ENCODE measurements around the gene VSTM1.

The VSTM1 gene

DNA sequence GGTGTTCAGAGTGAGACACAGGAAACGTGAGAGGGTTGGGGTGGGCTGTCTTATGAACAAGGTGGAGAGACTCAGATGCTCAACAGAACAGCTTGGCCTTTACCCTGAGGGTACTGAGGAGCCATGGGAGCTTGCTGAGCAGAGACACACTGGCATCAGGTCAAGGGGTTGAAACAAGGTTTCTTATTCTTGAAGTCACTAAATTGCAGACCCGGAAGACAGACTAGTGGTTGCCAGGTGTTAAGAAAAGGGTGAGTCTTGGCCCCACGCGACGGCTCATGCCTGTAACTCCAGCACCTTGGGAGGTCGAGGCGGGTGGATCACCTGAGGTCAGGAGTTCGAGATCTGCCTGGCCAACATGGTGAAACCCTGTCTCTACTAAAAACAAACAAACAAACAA is 49.8 kb downstream of the VSTM1 start:
- TF ChIP-seq Cebpa-rat (IDR thresholded peaks at IDR 0.05): no peak
- Histone ChIP-seq H3K36me3 (no peaks in the 10 kb centered on the region), H3K4me2 (no peak overlapping the region), H3K4me3 (no peak overlapping the region), H3K27me3 (no peaks in the 10 kb centered on the region), H4K20me1 (no peaks in the 10 kb centered on the region), H3K9ac (no peak overlapping the region), H3K4me1 (peaks cover 14% of the 10 kb centered on the region), H3K9me3 (peaks cover 11% of the 10 kb centered on the region), H3K27ac (no peak overlapping the region)

DNA sequence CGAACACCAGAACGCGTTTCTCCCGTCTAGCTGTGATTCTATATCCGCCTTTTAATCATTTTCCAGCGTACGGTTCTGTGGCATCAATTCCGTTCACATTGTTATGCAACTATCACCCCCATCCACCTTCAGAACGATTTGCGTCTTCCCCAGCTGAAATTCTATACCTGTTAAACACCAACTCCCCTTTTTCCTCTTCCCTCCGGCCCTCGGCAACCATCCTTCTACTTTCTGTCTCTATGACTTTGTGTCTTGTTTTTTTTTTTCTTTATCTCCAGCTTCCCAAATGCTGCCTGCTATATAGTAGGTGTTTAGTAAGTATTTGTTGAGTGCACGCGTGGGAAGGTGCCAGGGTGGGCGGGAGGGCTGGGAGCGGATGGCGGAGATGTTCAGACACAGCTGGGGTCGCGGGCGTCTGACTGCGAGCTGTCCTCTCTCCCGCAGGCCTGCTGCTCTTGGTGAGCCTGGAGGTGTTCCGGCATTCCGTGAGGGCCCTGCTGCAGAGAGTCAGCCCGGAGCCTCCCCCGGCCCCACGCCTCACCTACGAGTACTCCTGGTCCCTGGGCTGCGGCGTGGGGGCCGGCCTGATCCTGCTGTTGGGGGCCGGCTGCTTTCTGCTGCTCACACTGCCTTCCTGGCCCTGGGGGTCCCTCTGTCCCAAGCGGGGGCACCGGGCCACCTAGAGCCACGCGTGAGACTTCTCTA is 52.0 kb downstream of the VSTM1 start:
- no peak for TF ChIP-seq Cebpa-rat (IDR thresholded peaks at IDR 0.05)
- Histone ChIP-seq H3K27me3 (no peaks in the 10 kb centered on the region), H4K20me1 (no peaks in the 10 kb centered on the region), H3K36me3 (no peaks in the 10 kb centered on the region), H3K4me2 (no peak overlapping the region), H3K9ac (no peak overlapping the region), H3K9me3 (peaks cover 7% of the 10 kb centered on the region; the same call in 1 of the 2 replicates), H3K4me3 (no peak overlapping the region), H3K27ac (no peak overlapping the region), H3K4me1 (peaks cover 14% of the 10 kb centered on the region)

GRCh38 chr19:54010474-54010873 is 53.2 kb downstream of the VSTM1 start:
- Histone ChIP-seq H3K9ac (no peak overlapping the region), H3K27me3 (no peaks in the 10 kb centered on the region), H3K36me3 (no peaks in the 10 kb centered on the region), H3K4me2 (no peak overlapping the region), H3K4me1 (peaks cover 13% of the 10 kb centered on the region), H4K20me1 (no peaks in the 10 kb centered on the region), H3K4me3 (no peak overlapping the region), H3K9me3 (no peaks in the 10 kb centered on the region), H3K27ac (no peak overlapping the region)
- no peak for TF ChIP-seq Cebpa-rat (IDR thresholded peaks at IDR 0.05)

- no peak overlapping the region for H3K9ac ChIP-seq
- no peaks in the 10 kb centered on the region for H4K20me1 ChIP-seq
- no peak overlapping the region for H3K4me3 ChIP-seq
- no peaks in the 10 kb centered on the region for H3K27me3 ChIP-seq
- H3K9me3 ChIP-seq: no peaks in the 10 kb centered on the region
- H3K27ac ChIP-seq: no peak overlapping the region
- no peak overlapping the region for H3K4me2 ChIP-seq
- H3K4me1 ChIP-seq: peaks cover 2% of the 10 kb centered on the region
- H3K36me3 ChIP-seq: no peaks in the 10 kb centered on the region
- no peak for TF ChIP-seq Cebpa-rat (IDR thresholded peaks at IDR 0.05)
Measured at GRCh38 chr19:54009440-54009839, 54.3 kb downstream of the VSTM1 start.

GRCh38 chr19:54002495-54003315 is 61.0 kb downstream of the VSTM1 start:
- no peak overlapping the region for H3K4me3 ChIP-seq
- no peak for TF ChIP-seq Cebpa-rat (IDR thresholded peaks at IDR 0.05)
- H3K27me3 ChIP-seq: no peaks in the 10 kb centered on the region
- no peaks in the 10 kb centered on the region for H3K4me1 ChIP-seq
- no peaks in the 10 kb centered on the region for H4K20me1 ChIP-seq
- no peak overlapping the region for H3K9ac ChIP-seq
- no peak overlapping the region for H3K27ac ChIP-seq
- H3K36me3 ChIP-seq: 0 out of 2 replicates have a peak, but pooled peaks cover 4% of the 10 kb centered on the region
- no peaks in the 10 kb centered on the region for H3K9me3 ChIP-seq
- no peak overlapping the region for H3K4me2 ChIP-seq

DNA sequence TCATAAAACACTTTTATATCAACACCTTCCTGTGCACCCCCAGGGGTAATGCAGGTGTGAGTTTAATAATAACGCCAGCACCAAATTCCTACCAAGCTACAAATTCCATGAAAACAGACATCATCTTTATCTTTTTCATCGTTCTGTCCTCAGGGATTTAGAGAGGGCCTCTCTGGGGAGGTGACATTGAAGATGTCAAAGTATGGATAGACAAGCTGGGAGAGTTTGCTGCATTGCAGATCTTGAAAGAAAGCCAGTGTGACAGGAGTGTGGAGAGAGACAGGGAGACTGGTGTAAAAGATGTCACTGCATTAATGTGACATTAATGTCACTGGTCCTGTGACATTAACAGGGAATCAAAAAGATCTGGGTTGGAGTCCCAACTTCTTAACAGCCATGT is 62.2 kb downstream of the VSTM1 start:
- H3K27ac ChIP-seq: no peak overlapping the region

DNA sequence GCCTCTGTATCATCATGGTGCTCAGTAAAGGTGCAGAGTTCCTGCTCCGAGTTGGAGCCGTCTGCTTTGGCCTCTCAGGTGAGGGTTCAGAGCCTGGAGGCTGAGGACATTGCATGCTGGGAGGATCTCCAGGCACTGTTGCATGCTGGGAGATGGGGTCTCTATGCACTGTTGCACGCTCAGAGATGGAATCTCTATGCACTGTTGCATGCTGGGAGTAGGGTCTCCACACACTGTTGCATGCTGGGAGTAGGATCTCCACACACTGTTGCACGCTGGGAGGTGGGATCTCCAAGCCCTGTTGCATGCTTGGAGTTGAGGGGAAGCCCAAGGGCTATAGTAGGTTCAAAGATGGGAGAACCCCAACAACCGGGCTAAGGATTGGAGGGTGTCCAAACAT is 64.0 kb downstream of the VSTM1 start:
- Histone ChIP-seq H3K27me3 (no peaks in the 10 kb centered on the region), H3K9me3 (no peaks in the 10 kb centered on the region), H3K9ac (no peak overlapping the region), H3K4me1 (peaks cover 10% of the 10 kb centered on the region; the same call in 1 of the 2 replicates), H3K4me3 (no peak overlapping the region), H4K20me1 (no peaks in the 10 kb centered on the region), H3K36me3 (0 out of 2 replicates have a peak, but pooled peaks cover 4% of the 10 kb centered on the region), H3K27ac (no peak overlapping the region), H3K4me2 (no peak overlapping the region)
- no peak for TF ChIP-seq Cebpa-rat (IDR thresholded peaks at IDR 0.05)

More for the DNA sequence above, 62.2 kb downstream of the VSTM1 start:
- H3K9me3 ChIP-seq: no peaks in the 10 kb centered on the region
- no peaks in the 10 kb centered on the region for H3K27me3 ChIP-seq
- H3K36me3 ChIP-seq: 0 out of 2 replicates have a peak, but pooled peaks cover 4% of the 10 kb centered on the region
- no peak for TF ChIP-seq Cebpa-rat (IDR thresholded peaks at IDR 0.05)
- no peaks in the 10 kb centered on the region for H3K4me1 ChIP-seq
- H3K9ac ChIP-seq: no peak overlapping the region
- H3K4me3 ChIP-seq: no peak overlapping the region
- no peaks in the 10 kb centered on the region for H4K20me1 ChIP-seq
- H3K4me2 ChIP-seq: no peak overlapping the region

DNA sequence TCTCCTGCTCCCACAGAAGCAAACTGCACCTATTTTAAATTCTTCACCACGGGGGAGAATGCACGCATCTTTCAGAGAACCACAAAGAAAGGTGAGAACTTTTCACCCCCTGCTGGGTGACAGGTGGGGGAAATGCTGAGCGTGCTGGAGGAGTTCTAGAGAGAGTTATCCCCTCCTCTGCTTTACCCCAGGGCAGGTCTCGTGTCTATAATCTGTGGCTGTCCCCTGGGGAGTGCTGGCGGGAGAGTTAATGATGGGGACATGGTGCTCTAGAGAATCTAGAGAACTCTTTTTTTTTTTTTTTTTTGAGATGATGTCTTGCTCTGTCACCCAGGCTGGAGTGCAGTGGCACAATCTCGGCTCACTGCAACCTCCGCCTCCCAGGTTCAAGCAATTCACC is 65.5 kb downstream of the VSTM1 start:
- no peaks in the 10 kb centered on the region for H3K27me3 ChIP-seq
- peaks cover 21% of the 10 kb centered on the region for H3K4me1 ChIP-seq
- no peak overlapping the region for H3K9ac ChIP-seq
- H3K27ac ChIP-seq: no peak overlapping the region
- TF ChIP-seq Cebpa-rat (IDR thresholded peaks at IDR 0.05): no peak
- no peak overlapping the region for H3K4me2 ChIP-seq
- no peak overlapping the region for H3K4me3 ChIP-seq
- 0 out of 2 replicates have a peak, but pooled peaks cover 4% of the 10 kb centered on the region for H3K36me3 ChIP-seq
- no peaks in the 10 kb centered on the region for H3K9me3 ChIP-seq
- H4K20me1 ChIP-seq: no peaks in the 10 kb centered on the region

DNA sequence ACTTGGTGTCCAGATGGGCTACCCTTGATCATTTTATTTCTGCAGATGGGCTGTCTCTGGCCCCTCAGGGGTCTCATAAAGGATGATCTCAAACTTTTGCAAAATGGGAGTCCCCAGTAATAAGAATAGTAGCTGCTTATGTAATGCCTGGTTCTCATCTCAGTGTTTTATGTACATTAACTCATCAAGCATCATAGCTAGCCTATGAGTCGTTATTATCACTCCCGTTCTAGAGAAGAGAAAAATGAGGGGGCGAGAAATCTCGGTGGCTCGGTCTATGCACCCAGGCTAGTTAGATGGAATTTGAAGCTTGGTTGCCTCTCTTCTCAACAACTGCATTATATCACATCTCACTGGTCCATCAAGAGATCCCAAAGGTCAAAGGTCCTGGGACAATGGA is 68.9 kb downstream of the VSTM1 start:
- Histone ChIP-seq H3K36me3 (0 out of 2 replicates have a peak, but pooled peaks cover 2% of the 10 kb centered on the region), H3K9ac (no peak overlapping the region), H3K9me3 (no peaks in the 10 kb centered on the region), H4K20me1 (no peaks in the 10 kb centered on the region), H3K27ac (no peak overlapping the region), H3K27me3 (no peaks in the 10 kb centered on the region), H3K4me1 (peaks cover 42% of the 10 kb centered on the region), H3K4me2 (no peak overlapping the region; the same call in 1 of the 2 replicates), H3K4me3 (no peak overlapping the region)
- no peak for TF ChIP-seq Cebpa-rat (IDR thresholded peaks at IDR 0.05)

DNA sequence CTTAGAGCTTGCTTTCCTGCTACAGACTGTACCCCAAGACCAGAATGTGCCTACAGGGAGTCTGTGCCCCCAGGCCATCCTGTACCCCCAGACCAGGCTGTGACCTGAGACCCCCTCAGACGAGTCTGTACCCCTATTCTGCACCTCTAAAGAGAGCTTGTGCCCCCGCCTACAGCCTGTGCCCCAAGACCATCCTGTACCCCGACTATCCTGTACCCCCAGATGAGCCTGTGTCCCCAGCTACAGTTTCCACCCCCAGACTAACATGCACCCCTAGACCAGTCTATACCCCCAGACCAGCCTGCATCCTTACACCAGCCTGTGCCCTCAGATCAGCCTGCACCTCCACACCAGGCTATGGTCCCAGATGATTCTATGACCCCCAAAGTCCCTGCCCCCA is 70.2 kb downstream of the VSTM1 start:
- Histone ChIP-seq H3K27ac (no peak overlapping the region), H3K4me1 (peaks cover 46% of the 10 kb centered on the region), H4K20me1 (no peaks in the 10 kb centered on the region), H3K27me3 (no peaks in the 10 kb centered on the region), H3K9ac (no peak overlapping the region), H3K4me3 (no peak overlapping the region), H3K4me2 (peak overlapping the region; percentile 96), H3K9me3 (no peaks in the 10 kb centered on the region), H3K36me3 (no peaks in the 10 kb centered on the region)
- no peak for TF ChIP-seq Cebpa-rat (IDR thresholded peaks at IDR 0.05)

Measured in BLaER1 (cell line).